ENCODE measurements around the gene GIT1.

Gene GIT1

GRCh38 chr17:29577385-29578211 is 11.8 kb downstream of the GIT1 start:
- no peak for DNase-seq

GRCh38 chr17:29577001-29577370 is 12.5 kb downstream of the GIT1 start:
- DNase-seq, result no peak

- DNase-seq, result no peak
These were observed 13.0 kb downstream of the GIT1 start for GRCh38 chr17:29576214-29577000.

DNA sequence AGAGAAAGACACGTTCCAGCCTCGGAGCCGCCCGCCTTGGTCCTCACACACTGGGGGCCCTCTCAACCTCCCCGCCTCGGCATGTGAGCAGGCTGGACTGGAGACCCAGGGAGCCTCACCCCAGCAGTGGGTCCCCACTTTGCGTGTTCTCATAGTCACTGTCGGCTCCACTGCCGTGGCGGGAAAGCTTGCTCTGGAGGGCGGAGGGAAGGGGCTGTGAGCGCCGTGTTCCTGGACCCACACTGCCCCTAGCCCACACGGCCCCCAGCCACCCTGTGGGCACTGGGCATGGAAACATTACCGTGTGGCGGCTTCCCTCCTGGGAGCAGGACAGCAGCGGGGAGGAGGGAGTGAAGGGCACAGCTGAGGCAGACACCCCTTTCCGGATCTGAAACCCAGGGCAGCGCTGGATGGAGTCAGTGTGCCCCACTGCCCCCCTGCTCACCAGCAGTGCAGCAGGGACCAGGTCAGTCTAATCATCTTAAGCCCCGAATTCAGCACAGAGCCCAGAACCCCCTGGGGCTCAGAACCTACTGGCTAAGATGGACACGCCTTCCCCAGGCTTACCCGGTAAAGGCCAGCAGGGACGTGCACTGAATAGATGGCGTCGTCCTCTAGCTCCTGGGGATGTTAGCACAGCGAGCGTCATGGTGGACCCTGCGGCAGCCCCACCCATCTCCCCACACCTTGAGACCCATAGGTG is 13.8 kb downstream of the GIT1 start:
- no peak for DNase-seq

DNA sequence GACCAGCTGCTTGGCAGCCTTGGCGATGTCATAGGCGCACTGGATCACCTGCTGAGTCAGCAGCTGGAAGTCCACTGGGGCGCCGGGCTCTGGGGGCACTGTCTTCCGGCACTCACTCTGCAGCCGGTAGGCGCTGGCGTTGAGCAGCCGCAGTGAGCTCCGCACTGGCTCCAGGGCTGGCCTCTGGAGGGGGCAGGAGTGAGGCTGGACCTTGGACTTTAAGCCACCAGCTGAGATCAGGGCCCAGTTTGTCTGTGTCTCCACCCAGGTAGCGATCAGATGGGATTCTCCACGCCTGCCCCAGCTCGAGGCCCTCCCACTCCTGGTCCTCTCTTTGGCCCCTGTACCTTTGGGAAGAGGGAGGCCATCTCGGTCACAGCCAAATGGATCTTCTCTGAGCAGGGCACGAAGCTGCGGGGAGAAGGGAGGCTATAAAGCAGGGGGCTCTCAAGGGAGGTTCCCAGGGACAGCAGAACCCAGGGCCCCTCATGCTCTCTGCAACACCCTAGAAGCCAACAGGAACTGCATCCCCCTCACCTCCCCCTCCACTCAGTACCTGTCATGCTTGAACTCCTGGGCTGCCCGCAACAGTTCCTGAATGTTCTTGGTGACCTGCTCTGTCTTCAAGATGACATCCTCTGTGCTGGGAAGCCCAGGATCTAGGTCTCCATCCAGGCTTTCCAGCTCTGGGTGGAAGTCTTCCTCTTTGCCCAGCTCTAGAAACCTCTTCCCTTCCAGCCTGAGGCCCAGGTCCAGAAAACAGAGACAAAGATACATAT is 14.5 kb downstream of the GIT1 start:
- DNase-seq, result no peak

DNA sequence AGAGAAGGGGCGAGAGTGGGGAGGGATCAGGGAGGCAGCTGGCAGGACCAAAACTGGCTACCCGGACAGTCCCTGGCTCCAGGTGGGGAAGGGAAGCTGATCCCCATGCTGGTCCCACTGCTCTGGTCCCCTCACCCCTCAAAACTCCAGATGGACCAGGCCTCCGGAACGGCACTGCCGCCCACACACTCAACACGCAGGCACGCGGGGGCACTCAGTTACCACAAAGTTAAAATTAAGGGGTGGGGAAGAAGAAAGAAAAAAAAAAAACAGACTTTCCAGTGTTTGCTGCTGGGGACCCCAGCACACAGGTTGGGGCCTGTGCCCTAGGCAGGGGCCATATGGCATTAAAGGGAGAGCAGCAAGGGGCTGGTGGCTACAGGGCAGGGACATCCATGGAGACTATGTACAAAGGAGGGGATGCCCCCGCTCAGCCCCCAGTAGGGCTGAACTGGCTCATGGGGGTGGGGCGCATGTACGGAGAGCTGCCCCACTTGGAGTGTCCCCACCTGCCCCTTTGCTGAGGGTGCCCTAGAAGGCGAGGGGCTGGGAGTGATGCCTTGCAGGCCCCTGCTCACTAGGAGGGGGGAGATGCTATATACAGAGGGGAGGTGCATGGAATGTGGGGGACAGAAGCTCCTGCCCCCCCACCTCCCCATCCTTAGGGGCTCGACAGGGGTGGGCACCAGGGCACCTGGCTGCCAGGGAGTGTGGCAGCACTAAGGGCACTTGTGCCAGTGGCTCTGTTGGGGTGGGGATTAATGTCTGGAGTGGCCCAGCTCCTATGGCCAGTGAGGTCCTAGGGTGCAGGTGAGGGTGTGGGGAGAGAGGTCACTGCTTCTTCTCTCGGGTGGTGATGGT is 15.3 kb downstream of the GIT1 start:
- DNase-seq, result no peak

DNA sequence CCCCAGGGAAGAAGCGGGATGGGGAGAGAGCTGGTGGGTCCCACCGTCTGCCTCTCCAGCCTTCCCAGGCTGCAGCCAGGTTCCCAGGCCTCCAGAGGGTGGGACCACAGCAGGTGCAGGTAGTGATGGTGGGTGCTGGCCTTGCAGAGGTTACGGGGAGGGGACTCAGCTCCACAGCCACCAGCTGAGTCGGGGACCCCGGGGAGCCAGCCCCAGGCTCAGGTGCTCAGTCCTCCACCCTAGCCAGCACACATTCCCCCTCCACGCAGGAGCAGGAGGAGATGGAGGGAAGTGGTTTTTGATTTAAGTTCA is 15.9 kb downstream of the GIT1 start:
- DNase-seq, result no peak

- peak; percentile 65 for DNase-seq
These were observed 16.5 kb downstream of the GIT1 start for GRCh38 chr17:29572691-29573557.

DNA sequence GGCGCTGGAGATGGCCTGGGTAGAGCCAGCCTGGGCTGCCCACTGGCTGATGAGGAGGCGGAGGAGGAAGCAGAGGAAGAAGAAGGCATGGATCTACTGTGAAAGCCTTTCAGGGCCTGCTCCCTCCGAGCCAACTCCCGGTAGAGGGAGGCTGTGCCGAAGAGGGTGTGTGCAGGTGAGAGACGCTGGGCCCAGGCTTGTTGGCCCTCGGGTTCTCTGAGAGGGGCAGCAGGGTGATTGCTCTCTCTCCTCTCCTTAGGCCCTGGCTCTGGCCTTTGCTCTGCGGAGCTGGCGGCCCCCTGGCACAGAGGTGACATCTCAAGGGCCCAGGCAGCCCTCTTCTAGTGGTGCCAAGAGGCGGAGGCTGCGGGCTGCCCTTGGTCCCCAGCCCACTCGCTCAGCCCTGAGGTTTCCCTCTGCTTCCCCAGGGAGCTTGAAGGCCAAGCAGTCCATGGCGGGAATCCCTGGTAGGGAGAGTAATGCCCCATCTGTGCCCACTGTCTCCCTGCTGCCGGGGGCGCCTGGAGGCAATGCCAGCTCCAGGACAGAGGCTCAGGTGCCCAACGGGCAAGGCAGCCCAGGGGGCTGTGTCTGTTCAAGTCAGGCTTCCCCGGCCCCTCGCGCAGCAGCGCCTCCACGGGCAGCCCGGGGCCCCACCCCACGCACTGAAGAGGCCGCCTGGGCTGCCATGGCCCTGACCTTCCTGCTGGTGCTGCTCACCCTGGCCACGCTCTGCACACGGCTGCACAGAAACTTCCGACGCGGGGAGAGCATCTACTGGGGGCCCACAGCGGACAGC is 17.4 kb downstream of the GIT1 start:
- DNase-seq, result no peak

GRCh38 chr17:29571486-29571882 is 18.0 kb downstream of the GIT1 start:
- DNase-seq, result no peak

DNA sequence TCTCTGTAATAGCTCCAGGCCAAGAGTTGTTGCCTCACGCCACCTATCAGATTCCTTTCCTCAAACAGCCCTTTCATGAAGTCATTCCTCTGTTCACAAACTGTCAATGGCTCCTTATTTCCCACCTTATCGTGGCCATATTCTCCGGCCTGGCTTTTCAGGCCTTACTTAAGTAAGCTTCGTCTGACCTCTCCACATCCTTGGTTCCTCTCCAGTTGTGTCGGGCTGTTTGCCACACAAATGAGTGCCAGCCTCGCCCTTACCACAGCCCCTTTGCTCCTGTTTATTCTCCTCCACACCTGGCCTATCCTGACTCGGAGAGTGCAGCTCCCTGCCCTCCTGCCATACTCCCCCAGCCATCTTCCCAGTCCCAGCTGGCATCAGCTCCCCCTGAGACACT is 18.9 kb downstream of the GIT1 start:
- DNase-seq, result no peak

GRCh38 chr17:29569245-29569950 is 20.1 kb downstream of the GIT1 start:
- DNase-seq, result no peak

DNA sequence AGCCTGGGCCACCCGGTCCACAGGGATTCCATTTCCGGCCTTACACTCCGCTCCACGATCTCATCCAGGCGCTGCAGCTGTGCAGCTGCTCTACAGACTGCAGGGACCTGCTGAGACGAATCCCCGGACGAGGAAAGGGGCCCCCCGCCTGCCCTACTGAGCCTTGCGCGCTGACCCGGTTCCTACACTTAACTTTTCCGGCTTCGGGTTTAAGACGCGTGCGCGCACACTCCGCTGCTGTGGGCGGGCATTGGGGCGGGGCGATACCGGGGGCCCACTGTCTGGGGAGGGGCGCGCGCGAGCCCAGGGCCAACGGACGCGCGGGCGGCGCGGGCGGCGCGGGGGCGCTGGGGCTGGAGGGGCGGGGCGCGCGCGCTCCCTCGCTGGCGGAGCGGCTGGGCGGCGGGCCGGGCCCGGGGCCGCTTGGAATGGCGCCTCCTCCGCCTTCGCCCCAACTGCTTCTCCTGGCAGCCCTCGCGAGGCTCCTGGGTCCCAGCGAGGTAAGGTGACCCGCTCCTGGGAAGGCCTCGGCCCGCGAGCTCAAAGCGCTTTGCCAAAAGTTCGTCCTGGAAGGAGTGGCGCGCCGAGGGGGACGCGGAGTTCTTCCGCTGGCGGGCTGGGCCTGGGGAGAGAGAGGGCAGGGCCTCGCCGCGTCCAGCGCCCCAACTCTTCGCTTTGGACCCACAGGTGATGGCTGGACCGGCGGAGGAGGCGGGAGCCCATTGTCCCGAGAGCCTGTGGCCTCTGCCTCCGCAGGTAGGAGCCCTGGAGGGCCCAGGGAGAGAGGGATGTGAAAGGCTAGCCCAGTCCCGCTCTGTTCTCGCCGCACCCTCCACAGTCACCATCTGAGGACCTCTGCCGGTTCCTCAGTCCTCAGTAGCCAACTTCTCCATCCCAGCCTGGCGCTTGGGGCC is 20.9 kb downstream of the GIT1 start, which contains the start of gene TP53I13:
TP53I13 (plus strand) TSS at position 371 of the 914 bp plus-strand sequence; CDS start at position 429, 58 bp downstream.
- peak; percentile 93 for DNase-seq

DNA sequence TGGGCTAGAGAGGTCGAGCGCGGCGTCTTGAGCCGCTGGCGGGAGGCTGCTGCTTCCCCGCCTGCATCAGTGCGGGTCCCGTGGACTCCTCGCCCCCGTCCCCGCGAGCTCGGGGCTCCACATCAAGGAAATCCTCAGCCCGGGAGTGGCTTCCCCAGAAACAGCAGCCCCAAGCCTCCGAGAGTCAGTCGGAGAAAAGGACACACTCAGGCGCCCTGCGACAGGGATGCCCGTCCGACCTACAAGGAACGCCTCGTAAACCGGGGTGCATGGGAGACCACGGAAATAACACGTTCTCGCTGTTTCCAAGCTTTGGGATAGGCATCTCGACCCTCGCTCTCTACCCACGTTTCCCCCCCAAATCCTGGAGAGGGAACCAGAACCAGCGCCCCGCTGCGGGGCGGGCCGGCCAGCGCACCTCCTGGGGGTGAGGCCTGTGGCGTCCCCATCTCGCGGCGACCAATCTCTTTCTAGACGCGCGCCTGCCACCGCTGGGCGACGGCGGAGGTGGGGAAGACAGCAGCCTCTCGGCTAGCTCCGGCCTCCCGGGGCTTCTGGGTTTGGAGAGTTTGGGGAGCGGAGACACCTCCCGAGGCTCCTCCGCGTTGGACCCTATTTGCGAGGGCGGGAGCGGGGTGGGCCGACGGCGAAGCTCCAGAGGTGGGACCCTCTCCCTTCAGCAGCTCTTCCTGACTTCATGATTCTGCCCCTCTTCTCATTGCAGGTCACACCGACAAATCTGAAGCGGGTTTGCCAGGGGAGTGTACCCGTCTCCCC is 21.7 kb downstream of the GIT1 start:
- DNase-seq, result peak; percentile 88

GRCh38 chr17:29567304-29567553 is 22.2 kb downstream of the GIT1 start:
- DNase-seq, result peak; percentile 54

GRCh38 chr17:29566473-29567303 is 22.8 kb downstream of the GIT1 start, which contains the start of gene ABHD15:
ABHD15 (minus strand) TSS chr17:29567037; CDS start chr17:29566966, 71 bp downstream.
- DNase-seq, result peak; percentile 79
